HFFc6 (cell line): Measurements from ENCODE around the gene DVL2. TPM values are rescaled to one million over a fixed set of nuclear protein-coding genes. Genes with fewer than 3 reads are reported as not detected.

Source experiments
- DNase-seq: peaks from one replicate; pipeline ENCODE4 v3.0.0-alpha.2; 2018
- H3K27ac Mint-ChIP-seq: 2 replicates; pipeline ENCODE4 v1.8.0; 2020; ENCODE audit warnings: mild to moderate bottlenecking, mixed read lengths
- H3K27me3 Mint-ChIP-seq: 2 replicates; pipeline ENCODE4 v1.8.0; 2021; ENCODE audit warnings: mild to moderate bottlenecking, moderate library complexity, mixed read lengths; ENCODE audit not compliant: insufficient read depth
- H3K36me3 Mint-ChIP-seq: 2 replicates; pipeline ENCODE4 v1.8.0; 2021; ENCODE audit warnings: low read depth, mixed read lengths
- H3K4me1 Mint-ChIP-seq: 2 replicates; pipeline ENCODE4 v1.8.0; 2020; ENCODE audit warnings: low read depth, mixed read lengths
- H3K4me3 Mint-ChIP-seq: 2 replicates; pipeline ENCODE4 v1.8.0; 2020; ENCODE audit warnings: mild to moderate bottlenecking, moderate library complexity, mixed read lengths
- H3K9me3 Mint-ChIP-seq: 2 replicates; pipeline ENCODE4 v1.8.0; 2020; ENCODE audit warnings: mild to moderate bottlenecking, mixed read lengths
- CTCF ChIP-seq: fragments of 200-600 bp; sonication (generic); IDR thresholded peaks from 2 replicates; pipeline ENCODE4 v1.5.0; 2021; ENCODE audit warnings: antibody characterized with exemption, mild to moderate bottlenecking
- total RNA-seq, 6 experiments: library from RNA; stranded (reverse); fragmentation: NEBNext Ultra II Directional; extraction: Animal tissue kit (Norgen Biotek cat#: 25700); gene quantifications; 2 replicates in 1 of 6; 3 replicates in 5 of 6; pipeline ENCODE4 v1.2.3, GENCODE V29; 2021

DVL2 gene
- total RNA-seq, 6 experiments from 2014 or later = 24.9 to 29.1 (median 27.0) TPM

DNA sequence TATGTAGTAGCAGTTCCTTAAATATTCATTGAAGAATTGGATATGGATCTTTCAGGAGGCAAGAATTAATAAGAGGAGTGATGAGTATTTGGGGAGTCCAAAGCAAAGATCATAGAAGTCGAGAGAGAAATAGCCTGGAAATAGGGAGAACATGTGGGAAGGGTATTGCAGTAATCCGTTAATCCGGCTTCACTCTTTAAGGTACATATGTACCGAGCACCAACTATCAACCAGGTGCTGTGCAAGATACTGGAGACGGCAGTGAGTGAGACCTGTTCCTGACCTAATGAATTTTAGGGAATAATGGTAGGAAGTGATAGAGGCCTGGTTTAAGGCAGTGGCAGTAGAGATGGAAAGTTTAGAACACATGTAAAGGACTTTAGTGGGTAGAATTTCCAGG is 18.8 kb upstream of the DVL2 start:
- no peak for TF ChIP-seq CTCF
- Mint-ChIP-seq H3K36me3 (peaks cover 45% of the 10 kb centered on the region), H3K27me3 (no peaks in the 10 kb centered on the region; the same call in 1 of the 2 replicates), H3K4me3 (peak overlapping the region; percentile 92), H3K27ac (peak overlapping the region; percentile 100), H3K9me3 (no peaks in the 10 kb centered on the region), H3K4me1 (peaks cover 33% of the 10 kb centered on the region)
- no peak for DNase-seq

GRCh38 chr17:7252176-7253043 is 18.1 kb upstream of the DVL2 start, which contains the start of gene ELP5:
TSS of gene ELP5 (plus strand) at chr17:7252215. CDS start at chr17:7252551, 336 bp downstream.
- Mint-ChIP-seq H3K4me3 (peak within 1 kb of the TSS; percentile 92), H3K9me3 (no peaks in the 10 kb centered on the region), H3K36me3 (peaks cover 45% of the 10 kb centered on the region), H3K4me1 (peaks cover 33% of the 10 kb centered on the region), H3K27me3 (no peaks in the 10 kb centered on the region; the same call in 1 of the 2 replicates), H3K27ac (peak within 1 kb of the TSS; percentile 100)
- peak; percentile 89 for DNase-seq
- peak; percentile 69 for TF ChIP-seq CTCF

DNA sequence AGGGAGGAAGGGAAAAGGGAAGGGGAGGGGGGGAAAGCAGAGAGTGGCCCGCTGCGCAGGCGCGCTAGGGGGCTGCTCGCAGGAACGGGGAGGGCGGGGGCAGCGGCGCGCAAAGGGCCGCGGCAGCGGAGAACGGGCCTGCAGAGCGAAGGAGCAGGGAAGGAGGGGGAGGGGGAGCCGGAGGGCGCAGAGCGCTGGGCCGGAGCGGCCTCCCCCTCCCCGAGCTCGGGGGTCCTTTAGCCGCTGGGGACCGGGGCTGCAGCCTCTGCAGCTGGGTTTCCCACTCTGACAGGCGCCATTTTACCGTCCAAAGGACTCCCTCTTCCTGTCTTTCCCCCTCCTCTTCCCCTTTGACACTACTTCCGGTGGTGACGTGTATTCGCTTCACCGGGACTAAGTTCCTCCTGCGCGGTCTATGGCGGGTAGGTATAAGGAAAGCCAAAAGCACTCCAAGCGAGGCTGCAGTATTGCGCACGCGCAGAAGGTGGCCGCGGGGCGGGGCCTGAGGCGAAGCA is 17.4 kb upstream of the DVL2 start, which contains the start of gene CTDNEP1:
Gene CTDNEP1 (minus strand): TSS at position 74 of the 515 bp plus-strand sequence. CDS start 438 bp downstream, outside the sequence.
- peak within 1 kb of the TSS; percentile 92 for H3K4me3 Mint-ChIP-seq
- TF ChIP-seq CTCF = no peak
- H3K27me3 Mint-ChIP-seq = no peaks in the 10 kb centered on the region; the same call in 1 of the 2 replicates
- H3K4me1 Mint-ChIP-seq = peaks cover 33% of the 10 kb centered on the region
- peaks cover 40% of the 10 kb centered on the region for H3K36me3 Mint-ChIP-seq
- H3K27ac Mint-ChIP-seq = peak within 1 kb of the TSS; percentile 100
- H3K9me3 Mint-ChIP-seq = no peaks in the 10 kb centered on the region
- peak; percentile 100 for DNase-seq

GRCh38 chr17:7250695-7251627 is 16.6 kb upstream of the DVL2 start:
- no peak for TF ChIP-seq CTCF
- Mint-ChIP-seq H3K27me3 (no peaks in the 10 kb centered on the region; the same call in 1 of the 2 replicates), H3K27ac (peak overlapping the region; percentile 100), H3K4me1 (peaks cover 33% of the 10 kb centered on the region), H3K4me3 (peak overlapping the region; percentile 92), H3K9me3 (no peaks in the 10 kb centered on the region), H3K36me3 (peaks cover 44% of the 10 kb centered on the region)
- no peak for DNase-seq

DNA sequence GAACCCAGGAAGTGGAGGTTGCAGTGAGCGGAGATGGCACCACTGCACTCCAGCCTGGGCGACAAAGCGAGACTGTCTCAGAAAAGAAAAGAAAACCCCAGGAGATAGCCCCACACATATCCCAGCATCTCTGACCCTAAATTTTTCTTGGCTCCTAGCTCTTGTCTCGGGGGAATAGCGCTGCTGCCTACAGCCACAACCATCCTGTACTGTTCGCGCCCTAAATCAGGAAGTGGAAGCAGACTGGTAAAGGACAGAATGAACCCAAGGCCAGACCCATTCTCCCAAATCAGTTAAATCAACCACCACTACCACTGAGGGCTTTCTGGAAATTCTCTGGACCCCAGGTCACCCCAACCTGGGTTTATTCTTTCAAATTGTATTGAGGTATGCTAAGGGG is 15.5 kb upstream of the DVL2 start:
- Mint-ChIP-seq H3K9me3 (no peaks in the 10 kb centered on the region), H3K36me3 (peaks cover 44% of the 10 kb centered on the region), H3K4me1 (peaks cover 33% of the 10 kb centered on the region), H3K4me3 (peak overlapping the region; percentile 92), H3K27me3 (no peaks in the 10 kb centered on the region; the same call in 1 of the 2 replicates), H3K27ac (peak overlapping the region; percentile 95; the same call in 1 of the 2 replicates)
- no peak for TF ChIP-seq CTCF
- no peak for DNase-seq
